Measurements from ENCODE around the gene COX7C.
"Not testable (repeated sequence)": the region's sequence is repeated elsewhere in the genome, so short reads cannot be mapped to it uniquely, and the experiment has no call there.

- TF ChIP-seq POLR2A (IDR thresholded peaks at IDR 0.05; ENCODE audit: low read length); GATA1 (IDR thresholded peaks at IDR 0.05; ENCODE audit: low read depth, low read length): not testable (repeated sequence)
Observed at GRCh38 chr5:86660771-86661170, 43.0 kb downstream of the COX7C start.

Measured in erythroblast (primary cell).